Heart right ventricle (tissue), 16 donors: ENCODE measurements around the gene MIB1. TPM values are rescaled to one million over a fixed set of nuclear protein-coding genes. Genes with fewer than 3 reads are reported as not detected.

Experiments used
- ATAC-seq, 8 donors: fragments of 200-7000 bp; cut with Tn5 transposase; one replicate each; pipeline ENCODE4 v1.9.1; 2020; ENCODE audit warnings: mild to moderate bottlenecking in 8 of 8, moderate library complexity in 8 of 8, moderate number of reproducible peaks in 1 of 8
- DNase-seq, 2 donors: peaks; one replicate each; pipeline ENCODE4 v3.0.0-alpha.2; 2020
- H3K27ac ChIP-seq, 10 donors: fragments of 200-600 bp; sonication (generic) in 2 of 10; one replicate each; pipeline versions ENCODE4 v1.5.0 to v1.8.0; 2020 to 2022; ENCODE audit warnings: mild to moderate bottlenecking in 3 of 10
- H3K27me3 ChIP-seq, 7 donors: fragments of 200-600 bp; one replicate each; pipeline ENCODE4 v1.8.0; 2021 to 2022; ENCODE audit warnings: mild to moderate bottlenecking in 2 of 7
- H3K36me3 ChIP-seq, 9 donors: fragments of 200-600 bp; sonication (generic) in 1 of 9; one replicate each; pipeline versions ENCODE4 v1.5.0 to v1.8.0; 2020 to 2022; ENCODE audit warnings: mild to moderate bottlenecking in 2 of 9
- H3K4me1 ChIP-seq, 9 donors: fragments of 200-600 bp; sonication (generic) in 1 of 9; one replicate each; pipeline versions ENCODE4 v1.5.0 to v1.8.0; 2020 to 2022; ENCODE audit warnings: mild to moderate bottlenecking in 4 of 9
- H3K4me3 ChIP-seq, 10 donors: fragments of 200-600 bp; sonication (generic) in 2 of 10; one replicate each; pipeline versions ENCODE4 v1.5.0 to v1.8.0; 2020 to 2022; ENCODE audit warnings: mild to moderate bottlenecking in 7 of 10, moderate library complexity in 2 of 10
- H3K9me3 ChIP-seq, 11 donors: fragments of 200-600 bp in 10 of 11; sonication (generic) in 2 of 11; one replicate each; pipeline versions ENCODE4 v1.5.0 to v1.8.0; 2013 to 2022; ENCODE audit warnings: mild to moderate bottlenecking in 2 of 11, control low read depth in 1 of 11, moderate library complexity in 1 of 11
- CTCF ChIP-seq, 9 donors: fragments of 200-600 bp; sonication (generic) in 2 of 9; IDR thresholded peaks; one replicate each; pipeline versions ENCODE4 v1.5.0 to v1.8.0; 2021 to 2022; ENCODE audit warnings: antibody characterized with exemption in 9 of 9, mild to moderate bottlenecking in 5 of 9, moderate library complexity in 1 of 9
- WGBS, 2 donors: extraction: QIAGEN DNeasy Blood & Tissue Kit; methylation state at CpG; one replicate each; pipeline ENCODE4 v1.1.7; 2013; ENCODE audit warnings: inconsistent platforms in 1 of 2; 5-methylcytosine and 5-hydroxymethylcytosine counted together
- intact Hi-C, 10 donors: fragments of 100-400 bp; cut with DNase I; formaldehyde crosslinking; loops; one replicate each; pipeline versions ENCODE4 v1.11.1 to v1.14.2; 2022
- polyA plus RNA-seq, 2 donors: library from polyadenylated mRNA; stranded (reverse); fragments of 200-250 nt; gene quantifications; one replicate each; pipeline ENCODE4 v1.2.3, GENCODE V29; 2013
- total RNA-seq, 10 donors: library from RNA; stranded (reverse); fragmentation: NEBNext Ultra II Directional in 3 of 10; extraction: Animal tissue kit (Norgen Biotek cat#: 25700) in 3 of 10; gene quantifications; one replicate each; pipeline versions ENCODE4 v1.2.1 to v1.2.4, GENCODE V29; 2021 to 2023
- donor health status: Arrhythmogenic right ventricular cardiomyopathy.
- donor health status: ischemic (EF 13 %, LVEDD 7.1; RV severe dilation, severe dysfunction).
- donor health status: healthy with polysubstance abuse.
- donor health status: DM: no; HTN: yes; CAD: no.
- donor health status: DM: no; HTN: no; CAD: no.
- donor health status: ischemic (EF 25% LVEDD 6.9; RV normal size, moderate dysfunction).
- donor health status: ischemic (EF 25% LVEDD 5.7; RV mildly dilated, moderate dysfunction).
- donor health status: healthy.
- donor health status: DM: yes; HTN: yes; CAD: no.
- donor health status: Ischemic cardiomyopathy.
- donor health status: ischemic (EF 35%, LVEDD 5.7; RV mildly dilated, moderate dysfunction).
- donor health status: nonischemic (EF 11% LVEDD 7.7; RV severe dilation, severe dysfunction).
- donor health status: DM: yes; HTN: yes; CAD: no.
- donor health status: PGD.
- donor health status: ischemic (EF 29% LVEDD 5.4; RV normal size, mild dysfunction).
- donor health status: nonischemic (EF 23%, LVEDD 6.1; RV moderate dilation, normal function).

Gene MIB1
- total and polyA plus RNA-seq, 12 donors = 3.7 to 32.2 (median 25.0) TPM

- ATAC-seq (no peak), DNase-seq (no peak)
- H3K9me3 ChIP-seq = no peaks in the 10 kb centered on the region
- H3K4me3 ChIP-seq = no peak overlapping the region
- peaks cover 0 to 9% (median 0%) of the 10 kb centered on the region in 9 donors for H3K4me1 ChIP-seq
- intact Hi-C loops = loop anchor here in 3 of 10 donors (10.0 kb wide), 3 partner anchors 257 to 667 kb away; partner anchors contain the start of gene GATA6 (in 1 of the 3)
- no peaks in the 10 kb centered on the region for H3K36me3 ChIP-seq
- H3K27ac ChIP-seq = no peak overlapping the region
- H3K27me3 ChIP-seq = no peaks in the 10 kb centered on the region
- TF ChIP-seq CTCF (IDR thresholded peaks at IDR 0.05) = no peak
- WGBS, 2 donors = 45 to 49% methylated on average over 7 of the region's 7 CpGs
These were observed 166.9 kb downstream of the MIB1 start for GRCh38 chr18:21907451-21907850.

GRCh38 chr18:21908711-21909110 is 168.1 kb downstream of the MIB1 start:
- Histone ChIP-seq H3K27me3 (no peaks in the 10 kb centered on the region), H3K4me3 (no peak overlapping the region), H3K36me3 (no peaks in the 10 kb centered on the region), H3K4me1 (peaks cover 0 to 9% (median 0%) of the 10 kb centered on the region in 9 donors), H3K9me3 (no peaks in the 10 kb centered on the region), H3K27ac (no peak overlapping the region)
- intact Hi-C loops = loop anchor here in 3 of 10 donors (10.0 kb wide), 3 partner anchors 256 to 666 kb away; partner anchors contain the start of gene GATA6 (in 1 of the 3)
- DNase-seq (no peak), ATAC-seq (no peak)
- TF ChIP-seq CTCF (IDR thresholded peaks at IDR 0.05) = no peak

GRCh38 chr18:21910906-21911305 is 170.3 kb downstream of the MIB1 start:
- WGBS, 2 donors = 75 to 77% methylated on average over 5 of the region's 5 CpGs
- intact Hi-C loops = loop anchor here in 9 of 10 donors (5.0 to 10.0 kb wide), 8 partner anchors 46 to 794 kb away; partner anchors contain the start of gene GATA6 (in 4 of the 9)
- TF ChIP-seq CTCF (IDR thresholded peaks at IDR 0.05) = no peak

GRCh38 chr18:21911551-21911950 is 171.0 kb downstream of the MIB1 start:
- intact Hi-C loops = loop anchor here in 9 of 10 donors (5.0 to 10.0 kb wide), 8 partner anchors 46 to 793 kb away; partner anchors contain the start of gene GATA6 (in 4 of the 9)
- no peak for TF ChIP-seq CTCF (IDR thresholded peaks at IDR 0.05)
- Histone ChIP-seq H3K4me3 (no peak overlapping the region), H3K27ac (no peak overlapping the region), H3K36me3 (no peaks in the 10 kb centered on the region), H3K27me3 (no peaks in the 10 kb centered on the region), H3K4me1 (no peaks in the 10 kb centered on the region), H3K9me3 (no peaks in the 10 kb centered on the region)
- ATAC-seq = no peak
- 44 to 71% methylated on average over 5 of the region's 5 CpGs for WGBS, 2 donors
- DNase-seq = no peak

More at GRCh38 chr18:21910906-21911305, 170.3 kb downstream of the MIB1 start:
- no peak for ATAC-seq
- H3K27ac ChIP-seq = no peak overlapping the region
- no peak overlapping the region for H3K4me3 ChIP-seq
- DNase-seq = no peak
- H3K27me3 ChIP-seq = no peaks in the 10 kb centered on the region
- no peaks in the 10 kb centered on the region for H3K36me3 ChIP-seq
- no peaks in the 10 kb centered on the region for H3K9me3 ChIP-seq
- H3K4me1 ChIP-seq = no peaks in the 10 kb centered on the region
